Panc1 (cell line): ENCODE results near the gene PTS. TPM values are rescaled to one million over a fixed set of nuclear protein-coding genes. Genes with fewer than 3 reads are reported as not detected.

ENCODE experiments used
- ATAC-seq: fragments of 200-7000 bp; cut with Tn5 transposase; 2 replicates; pipeline ENCODE4 v1.9.1; 2020; ENCODE audit warnings: mild to moderate bottlenecking, moderate library complexity
- BruUV-seq: library from RNA; stranded (reverse); fragments of 400-500 nt; replicated peaks from 2 replicates; lab custom pipeline; 2021; lab: Mats Ljungman, UMichigan
- CTCF ChIA-PET: fragments of 300-600 bp; sonication (Branson Sonifier 250); formaldehyde crosslinking; loops from one replicate; lab custom pipeline; 2022; ENCODE audit warnings: antibody characterized with exemption; lab: Charles Lee
- POLR2A ChIA-PET: fragments of 300-600 bp; sonication (Branson Sonifier 250); formaldehyde crosslinking; loops from one replicate; lab custom pipeline; 2022; ENCODE audit warnings: antibody characterized with exemption; lab: Charles Lee
- DNase-seq: peaks from one replicate; pipeline ENCODE4 v3.0.0-alpha.2; 2010; ENCODE audit warnings: low read depth, low spot score
- H3K27ac ChIP-seq: 2 replicates; pipeline ENCODE4 v1.5.1; 2011; ENCODE audit warnings: mild to moderate bottlenecking, low read length, inconsistent platforms
- H3K27me3 ChIP-seq: fragments of 200-500 bp; sonication (Bioruptor generic); 2 replicates; pipeline ENCODE4 v1.6.0; 2014; ENCODE audit warnings: low read length, inconsistent platforms; ENCODE audit not compliant: control insufficient read depth, insufficient read depth
- H3K36me3 ChIP-seq: fragments of 200-500 bp; sonication (Bioruptor generic); 2 replicates; pipeline ENCODE4 v1.5.1; 2014; ENCODE audit warnings: inconsistent platforms, mild to moderate bottlenecking, low read length, moderate library complexity; ENCODE audit not compliant: control insufficient read depth, insufficient read depth
- H3K4me1 ChIP-seq: 2 replicates; pipeline ENCODE4 v1.5.1; 2011; ENCODE audit warnings: inconsistent platforms, mild to moderate bottlenecking, low read length, moderate library complexity; ENCODE audit not compliant: control insufficient read depth, insufficient read depth
- H3K4me3 ChIP-seq, 2 experiments: 2 replicates each; pipeline ENCODE4 v1.5.1; 2011 to 2012; ENCODE audit warnings: low read depth in 2 of 2, low read length in 2 of 2, mild to moderate bottlenecking in 2 of 2, inconsistent platforms in 1 of 2, moderate library complexity in 1 of 2
- H3K9me3 ChIP-seq: fragments of 200-500 bp; sonication (Bioruptor generic); 2 replicates; pipeline ENCODE4 v1.5.1; 2014; ENCODE audit warnings: low read depth, mild to moderate bottlenecking, inconsistent platforms, low read length, moderate library complexity; ENCODE audit not compliant: control insufficient read depth, insufficient read depth
- POLR2AphosphoS5 ChIP-seq: IDR thresholded peaks from 2 replicates; pipeline ENCODE4 v1.6.1; 2012; ENCODE audit warnings: mild to moderate bottlenecking, low read depth, low read length, moderate library complexity
- REST ChIP-seq, 2 experiments: IDR thresholded peaks; 2 replicates each; pipeline ENCODE4 v1.6.1; 2011 to 2012; ENCODE audit warnings: low read depth in 2 of 2, control low read depth in 1 of 2, low read length in 1 of 2, mild to moderate bottlenecking in 1 of 2, moderate library complexity in 1 of 2; ENCODE audit not compliant: insufficient read depth in 1 of 2
- SIN3A ChIP-seq: IDR thresholded peaks from 2 replicates; pipeline ENCODE4 v1.6.1; 2012; ENCODE audit warnings: low read depth, mild to moderate bottlenecking, low read length, moderate library complexity, borderline replicate concordance; ENCODE audit not compliant: insufficient read depth
- TCF7L2 ChIP-seq: IDR thresholded peaks from 2 replicates; pipeline ENCODE4 v1.6.1; 2011; ENCODE audit warnings: mild to moderate bottlenecking, low read depth, low read length, inconsistent platforms
- in situ Hi-C: cut with HindIII; loops from 2 replicates; pipeline ENCODE4 v1.10.0; 2016; ENCODE audit warnings: low sequenced_read_pairs, low pct_unique_long_range_greater_than_20kb
- intact Hi-C: fragments of 100-400 bp; cut with micrococcal nuclease; formaldehyde crosslinking; loops from one replicate; pipeline ENCODE4 v1.10.0; 2022; ENCODE audit not compliant: unreplicated experiment
- total RNA-seq: library from RNA; stranded (reverse); gene quantifications from one replicate; pipeline ENCODE4 v1.2.1, GENCODE V29; 2021; ENCODE audit not compliant: unreplicated experiment
- TF ChIP-seq, protein P1 (sequence below): fragments of 450-650 bp; IDR thresholded peaks from 2 replicates; pipeline ENCODE4 v1.5.1; 2017; ENCODE audit warnings: mild to moderate bottlenecking

Gene PTS
- total RNA-seq, 1 experiment from 2014 or later, result 64.2 TPM

GRCh38 chr11:112260490-112260889, 34.3 kb downstream of the PTS start, which contains the start of gene PLET1:
Gene PLET1, minus strand, starts transcription at chr11:112260860. Its CDS starts 271 bp downstream, at chr11:112260589.
- TF ChIP-seq TCF7L2 (no peak), REST (IDR thresholded peaks at IDR 0.05; ENCODE audit: insufficient read depth in 1 of 2, low read depth in 2 of 2, low read length in 1 of 2) (no peak), SIN3A (no peak), POLR2AphosphoS5 (no peak)
- TF ChIP-seq, protein P1, sequence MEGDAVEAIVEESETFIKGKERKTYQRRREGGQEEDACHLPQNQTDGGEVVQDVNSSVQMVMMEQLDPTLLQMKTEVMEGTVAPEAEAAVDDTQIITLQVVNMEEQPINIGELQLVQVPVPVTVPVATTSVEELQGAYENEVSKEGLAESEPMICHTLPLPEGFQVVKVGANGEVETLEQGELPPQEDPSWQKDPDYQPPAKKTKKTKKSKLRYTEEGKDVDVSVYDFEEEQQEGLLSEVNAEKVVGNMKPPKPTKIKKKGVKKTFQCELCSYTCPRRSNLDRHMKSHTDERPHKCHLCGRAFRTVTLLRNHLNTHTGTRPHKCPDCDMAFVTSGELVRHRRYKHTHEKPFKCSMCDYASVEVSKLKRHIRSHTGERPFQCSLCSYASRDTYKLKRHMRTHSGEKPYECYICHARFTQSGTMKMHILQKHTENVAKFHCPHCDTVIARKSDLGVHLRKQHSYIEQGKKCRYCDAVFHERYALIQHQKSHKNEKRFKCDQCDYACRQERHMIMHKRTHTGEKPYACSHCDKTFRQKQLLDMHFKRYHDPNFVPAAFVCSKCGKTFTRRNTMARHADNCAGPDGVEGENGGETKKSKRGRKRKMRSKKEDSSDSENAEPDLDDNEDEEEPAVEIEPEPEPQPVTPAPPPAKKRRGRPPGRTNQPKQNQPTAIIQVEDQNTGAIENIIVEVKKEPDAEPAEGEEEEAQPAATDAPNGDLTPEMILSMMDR, result no peak
- DNase-seq, result no peak
- no TSS peak for BruUV-seq
- no peaks in the 10 kb centered on the region for H3K27me3 ChIP-seq
- H3K4me1 ChIP-seq, result 0 out of 2 replicates have a peak, but pooled peaks cover under 1% of the 10 kb centered on the region
- no peaks in the 10 kb centered on the region for H3K9me3 ChIP-seq
- POLR2A ChIA-PET, result no interaction called here
- H3K27ac ChIP-seq, result no peak within 1 kb of the TSS
- H3K4me3 ChIP-seq, result no peak within 1 kb of the TSS
- CTCF ChIA-PET, result no interaction called here
- no peaks in the 10 kb centered on the region for H3K36me3 ChIP-seq
- in situ Hi-C loops, result no loop called here
- intact Hi-C loops, result no loop called here
- ATAC-seq, result no peak

GRCh38 chr11:112265659-112266409, 39.6 kb downstream of the PTS start:
- no peak overlapping the region for H3K27ac ChIP-seq

More at GRCh38 chr11:112265659-112266409, 39.6 kb downstream of the PTS start:
- ChIA-PET CTCF (no interaction called here), POLR2A (interaction anchor here (0.6 kb wide), 1 partner anchor 10 kb away, joined by 3 read pairs; no protein-coding TSS in a partner anchor)
- in situ Hi-C loops (no loop called here), intact Hi-C loops (no loop called here)
- H3K27me3 ChIP-seq, result no peaks in the 10 kb centered on the region
- H3K4me1 ChIP-seq, result no peaks in the 10 kb centered on the region
- DNase-seq (no peak), ATAC-seq (no peak)
- no peaks in the 10 kb centered on the region for H3K9me3 ChIP-seq
- TF ChIP-seq SIN3A (no peak), TCF7L2 (no peak), POLR2AphosphoS5 (no peak), REST (IDR thresholded peaks at IDR 0.05; ENCODE audit: insufficient read depth in 1 of 2, low read depth in 2 of 2, low read length in 1 of 2) (no peak)
- TF ChIP-seq, protein P1, result no peak
- H3K4me3 ChIP-seq, result no peak overlapping the region
- no TSS peak for BruUV-seq
- H3K36me3 ChIP-seq, result no peaks in the 10 kb centered on the region
